22Rv1 (cell line): Measurements from ENCODE around the gene ERFL.
"Not testable (repeated sequence)": the region's sequence is repeated elsewhere in the genome, so short reads cannot be mapped to it uniquely, and the experiment has no call there.

Experiments
- H3K27ac ChIP-seq: fragments of 450-650 bp; 2 replicates; pipeline ENCODE4 v1.5.1; 2017
- ZFX ChIP-seq: fragments of 450-650 bp; IDR thresholded peaks from 2 replicates; pipeline ENCODE4 v1.6.1; 2017; ENCODE audit warnings: antibody characterized with exemption, borderline replicate concordance
- TF ChIP-seq, protein P1 (sequence below): fragments of 450-650 bp; IDR thresholded peaks from 2 replicates; pipeline ENCODE4 v1.5.1; 2017; ENCODE audit warnings: mild to moderate bottlenecking

ERFL gene

GRCh38 chr19:41879670-41880328 lies 48.5 kb downstream of the ERFL start:
- no peak overlapping the region for H3K27ac ChIP-seq

GRCh38 chr19:41879080-41879479 lies 49.2 kb downstream of the ERFL start:
- TF ChIP-seq, protein P1, sequence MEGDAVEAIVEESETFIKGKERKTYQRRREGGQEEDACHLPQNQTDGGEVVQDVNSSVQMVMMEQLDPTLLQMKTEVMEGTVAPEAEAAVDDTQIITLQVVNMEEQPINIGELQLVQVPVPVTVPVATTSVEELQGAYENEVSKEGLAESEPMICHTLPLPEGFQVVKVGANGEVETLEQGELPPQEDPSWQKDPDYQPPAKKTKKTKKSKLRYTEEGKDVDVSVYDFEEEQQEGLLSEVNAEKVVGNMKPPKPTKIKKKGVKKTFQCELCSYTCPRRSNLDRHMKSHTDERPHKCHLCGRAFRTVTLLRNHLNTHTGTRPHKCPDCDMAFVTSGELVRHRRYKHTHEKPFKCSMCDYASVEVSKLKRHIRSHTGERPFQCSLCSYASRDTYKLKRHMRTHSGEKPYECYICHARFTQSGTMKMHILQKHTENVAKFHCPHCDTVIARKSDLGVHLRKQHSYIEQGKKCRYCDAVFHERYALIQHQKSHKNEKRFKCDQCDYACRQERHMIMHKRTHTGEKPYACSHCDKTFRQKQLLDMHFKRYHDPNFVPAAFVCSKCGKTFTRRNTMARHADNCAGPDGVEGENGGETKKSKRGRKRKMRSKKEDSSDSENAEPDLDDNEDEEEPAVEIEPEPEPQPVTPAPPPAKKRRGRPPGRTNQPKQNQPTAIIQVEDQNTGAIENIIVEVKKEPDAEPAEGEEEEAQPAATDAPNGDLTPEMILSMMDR = no peak
- TF ChIP-seq ZFX = no peak
- H3K27ac ChIP-seq = no peak overlapping the region

More at GRCh38 chr19:41879670-41880328, 48.5 kb downstream of the ERFL start:
- TF ChIP-seq, protein P1 = no peak
- no peak for TF ChIP-seq ZFX

DNA sequence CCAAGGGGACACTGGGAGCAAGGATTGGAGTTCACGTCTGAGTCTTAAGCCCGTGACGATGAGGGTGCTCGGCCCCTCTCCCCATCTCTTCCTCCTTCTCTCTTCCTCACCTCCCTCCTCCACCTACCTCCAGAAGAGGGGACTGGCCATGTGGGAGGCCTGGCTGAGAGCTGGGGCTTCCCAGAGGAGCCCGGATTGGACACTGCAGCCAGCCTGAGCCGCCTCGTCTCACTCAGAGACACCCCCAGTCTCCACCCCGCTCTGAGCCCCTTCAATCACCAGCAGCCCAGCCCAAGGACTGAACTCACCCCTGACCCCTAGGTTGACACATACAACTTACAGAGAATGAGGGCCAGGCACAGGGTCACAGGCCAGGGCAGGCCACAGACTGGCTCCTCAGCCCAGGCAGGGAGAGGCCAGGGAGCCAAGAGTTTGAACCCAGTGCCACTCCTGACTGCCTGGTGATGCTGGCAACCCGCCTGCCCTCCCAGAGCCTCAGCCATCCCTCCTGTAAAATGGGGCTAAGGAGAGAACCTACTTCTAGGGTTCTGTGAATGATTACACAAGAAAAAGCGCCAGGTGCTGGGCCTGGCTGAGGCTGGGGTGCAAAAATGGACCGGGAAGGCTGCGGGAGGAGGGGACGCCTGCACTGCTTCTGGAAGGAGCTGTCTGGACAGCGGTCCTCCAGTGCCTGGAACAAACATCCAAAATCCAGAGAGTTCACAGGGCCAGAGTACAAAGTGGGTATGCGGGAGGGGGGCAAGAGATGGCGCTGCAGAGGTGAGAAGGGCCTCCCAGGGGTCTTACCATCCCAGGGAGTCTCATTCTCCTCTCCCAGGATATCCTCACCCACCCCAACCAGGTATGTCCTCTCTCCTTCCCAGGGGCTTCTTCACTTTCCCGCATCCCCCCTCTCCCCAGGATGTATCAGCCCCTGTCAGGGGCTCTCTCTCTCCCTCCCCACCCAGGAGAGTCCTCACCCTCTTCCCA lies 50.0 kb downstream of the ERFL start:
- H3K27ac ChIP-seq = no peak overlapping the region
- no peak for TF ChIP-seq ZFX
- TF ChIP-seq, protein P1 = no peak

GRCh38 chr19:41876847-41877832 lies 51.1 kb downstream of the ERFL start, which contains the start of gene CD79A:
TSS of gene CD79A (plus strand) at chr19:41877279. CDS start at chr19:41877305, 26 bp downstream.
- TF ChIP-seq, protein P1 = no peak
- TF ChIP-seq ZFX = no peak
- H3K27ac ChIP-seq = no peak within 1 kb of the TSS

DNA sequence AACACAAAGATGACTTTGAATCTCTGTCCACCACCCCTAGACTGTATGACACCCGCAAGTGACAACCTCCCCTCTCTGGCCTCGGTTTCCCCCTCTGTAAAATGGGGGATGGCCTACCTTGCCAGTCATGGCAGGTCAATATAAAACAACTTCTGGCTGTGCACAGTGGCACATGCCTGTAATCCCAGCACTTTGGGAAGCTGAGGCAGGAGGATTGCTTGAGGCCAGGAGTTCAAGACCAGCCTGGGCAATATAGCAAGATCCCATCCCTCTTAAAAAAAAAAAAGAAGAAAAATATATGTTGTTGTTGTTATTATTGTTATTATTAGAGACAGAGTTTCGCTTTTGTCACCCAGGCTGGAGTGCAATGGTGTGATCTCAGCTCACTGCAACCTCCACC lies 52.3 kb downstream of the ERFL start:
- H3K27ac ChIP-seq = not testable (repeated sequence)

- TF ChIP-seq ZFX = no peak
- TF ChIP-seq, protein P1 = peak; percentile 88
- H3K27ac ChIP-seq = peak overlapping the region; percentile 49
Measured at GRCh38 chr19:41872775-41873647, 55.2 kb downstream of the ERFL start.
